Mesothelial cell of epicardium (in vitro differentiated cells): ENCODE measurements around the gene KCNG1. TPM values are rescaled to one million over a fixed set of nuclear protein-coding genes. Genes with fewer than 3 reads are reported as not detected.
"Not testable (repeated sequence)": the region's sequence is repeated elsewhere in the genome, so short reads cannot be mapped to it uniquely, and the experiment has no call there.

Experiments used
- DNase-seq, 2 experiments: peaks; one replicate each; pipeline ENCODE4 v3.0.0; 2021; ENCODE audit warnings: low spot score in 2 of 2; ENCODE audit not compliant: unreplicated experiment in 2 of 2
- H3K27ac Mint-ChIP-seq: 2 replicates; pipeline ENCODE4 v1.8.0; 2021; ENCODE audit warnings: mixed read lengths
- H3K27me3 Mint-ChIP-seq: 2 replicates; pipeline ENCODE4 v1.8.0; 2021; ENCODE audit warnings: low read depth, mixed read lengths
- H3K36me3 Mint-ChIP-seq: 2 replicates; pipeline ENCODE4 v1.8.0; 2021; ENCODE audit warnings: mixed read lengths
- H3K4me1 Mint-ChIP-seq: 2 replicates; pipeline ENCODE4 v1.8.0; 2021; ENCODE audit warnings: mixed read lengths
- H3K4me3 Mint-ChIP-seq: 2 replicates; pipeline ENCODE4 v1.8.0; 2021; ENCODE audit warnings: mild to moderate bottlenecking, moderate library complexity, mixed read lengths
- H3K9me3 Mint-ChIP-seq: 2 replicates; pipeline ENCODE4 v1.8.0; 2021; ENCODE audit warnings: mixed read lengths
- total RNA-seq: library from RNA; stranded (reverse); gene quantifications from 3 replicates; pipeline ENCODE4 v1.2.1, GENCODE V29; 2021
- TF ChIP-seq, protein P1 (sequence below): fragments of 200-600 bp; sonication (generic); IDR thresholded peaks from one replicate; pipeline ENCODE4 v1.5.0; 2021; ENCODE audit warnings: antibody characterized with exemption; ENCODE audit not compliant: unreplicated experiment

Gene KCNG1
- total RNA-seq, 1 donor from 2014 or later = 44.2 TPM

GRCh38 chr20:50980071-50980681 is 42.7 kb downstream of the KCNG1 start:
- Mint-ChIP-seq H3K27me3 (peaks cover 9% of the 10 kb centered on the region), H3K4me1 (peaks cover 7% of the 10 kb centered on the region), H3K27ac (no peak overlapping the region), H3K4me3 (no peak overlapping the region), H3K36me3 (no peaks in the 10 kb centered on the region), H3K9me3 (peaks cover 4% of the 10 kb centered on the region)
- DNase-seq = no peak
- TF ChIP-seq, protein P1, sequence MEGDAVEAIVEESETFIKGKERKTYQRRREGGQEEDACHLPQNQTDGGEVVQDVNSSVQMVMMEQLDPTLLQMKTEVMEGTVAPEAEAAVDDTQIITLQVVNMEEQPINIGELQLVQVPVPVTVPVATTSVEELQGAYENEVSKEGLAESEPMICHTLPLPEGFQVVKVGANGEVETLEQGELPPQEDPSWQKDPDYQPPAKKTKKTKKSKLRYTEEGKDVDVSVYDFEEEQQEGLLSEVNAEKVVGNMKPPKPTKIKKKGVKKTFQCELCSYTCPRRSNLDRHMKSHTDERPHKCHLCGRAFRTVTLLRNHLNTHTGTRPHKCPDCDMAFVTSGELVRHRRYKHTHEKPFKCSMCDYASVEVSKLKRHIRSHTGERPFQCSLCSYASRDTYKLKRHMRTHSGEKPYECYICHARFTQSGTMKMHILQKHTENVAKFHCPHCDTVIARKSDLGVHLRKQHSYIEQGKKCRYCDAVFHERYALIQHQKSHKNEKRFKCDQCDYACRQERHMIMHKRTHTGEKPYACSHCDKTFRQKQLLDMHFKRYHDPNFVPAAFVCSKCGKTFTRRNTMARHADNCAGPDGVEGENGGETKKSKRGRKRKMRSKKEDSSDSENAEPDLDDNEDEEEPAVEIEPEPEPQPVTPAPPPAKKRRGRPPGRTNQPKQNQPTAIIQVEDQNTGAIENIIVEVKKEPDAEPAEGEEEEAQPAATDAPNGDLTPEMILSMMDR = no peak

DNA sequence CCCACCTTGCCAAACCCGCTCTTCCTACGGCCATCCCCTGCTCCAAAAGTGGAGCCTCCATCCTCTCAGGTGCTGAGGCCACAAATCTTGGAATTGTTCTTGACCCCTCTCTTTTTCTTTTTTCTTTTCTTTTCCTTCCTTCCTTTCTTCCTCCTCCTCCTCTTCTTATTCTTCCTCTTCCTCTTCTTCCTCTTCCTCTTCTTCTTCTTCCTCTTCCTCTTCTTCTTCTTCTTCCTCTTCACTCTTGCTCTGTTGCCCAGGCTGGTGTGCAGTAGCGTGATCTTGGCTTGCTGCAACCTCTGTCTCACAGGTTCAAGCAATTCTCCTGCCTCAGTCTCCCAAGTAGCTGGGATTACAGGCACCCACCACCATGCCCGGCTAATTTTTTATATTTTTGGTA is 44.4 kb downstream of the KCNG1 start:
- not testable (repeated sequence) for H3K36me3 Mint-ChIP-seq, H3K4me1 Mint-ChIP-seq, DNase-seq, H3K27ac Mint-ChIP-seq, H3K9me3 Mint-ChIP-seq, H3K4me3 Mint-ChIP-seq
- H3K27me3 Mint-ChIP-seq = peaks cover 12% of the 10 kb centered on the region

GRCh38 chr20:50977066-50978021 is 45.6 kb downstream of the KCNG1 start:
- Mint-ChIP-seq H3K27me3 (peaks cover 18% of the 10 kb centered on the region), H3K4me3 (no peak overlapping the region), H3K27ac (no peak overlapping the region), H3K4me1 (peaks cover 5% of the 10 kb centered on the region), H3K9me3 (peaks cover 8% of the 10 kb centered on the region), H3K36me3 (no peaks in the 10 kb centered on the region)
- DNase-seq = no peak
- TF ChIP-seq, protein P1 = no peak

DNA sequence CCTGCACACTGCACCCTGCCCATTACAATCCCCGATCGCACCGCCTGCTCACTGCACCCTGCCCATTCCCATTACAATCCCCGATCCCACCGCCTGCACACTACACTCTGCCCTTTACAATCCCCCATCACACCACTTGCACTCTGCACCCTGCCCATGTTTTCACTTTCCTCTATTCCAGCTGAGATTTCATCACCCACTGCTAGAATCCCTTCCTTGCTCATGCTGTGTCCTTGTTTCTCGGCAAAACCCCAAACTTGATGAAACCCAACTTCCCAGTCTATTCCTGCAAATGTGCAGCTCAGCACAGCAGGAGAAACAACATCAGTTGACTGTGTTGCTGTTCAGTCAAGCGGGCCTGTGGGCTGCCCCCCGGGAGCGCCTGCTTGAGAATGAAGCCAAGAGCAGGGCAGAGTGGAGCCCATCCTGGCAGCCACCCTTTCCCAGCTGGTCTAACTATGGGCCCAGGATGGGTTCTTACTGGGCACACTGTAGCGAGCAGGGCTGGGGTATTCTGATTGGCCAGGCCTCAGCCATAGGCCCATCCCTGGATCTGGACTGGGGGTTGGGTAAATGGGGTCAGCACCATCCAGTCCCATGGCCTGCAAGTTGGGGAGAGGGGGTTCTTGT is 47.1 kb downstream of the KCNG1 start:
- Mint-ChIP-seq H3K36me3 (no peaks in the 10 kb centered on the region), H3K4me1 (no peaks in the 10 kb centered on the region), H3K27me3 (peaks cover 20% of the 10 kb centered on the region), H3K27ac (no peak overlapping the region), H3K9me3 (peaks cover 8% of the 10 kb centered on the region), H3K4me3 (no peak overlapping the region)
- TF ChIP-seq, protein P1 = no peak
- no peak for DNase-seq

- H3K9me3 Mint-ChIP-seq = peaks cover 3% of the 10 kb centered on the region
- TF ChIP-seq, protein P1 = no peak
- no peaks in the 10 kb centered on the region for H3K4me1 Mint-ChIP-seq
- no peak for DNase-seq
- peaks cover 42% of the 10 kb centered on the region for H3K27me3 Mint-ChIP-seq
- no peak overlapping the region for H3K4me3 Mint-ChIP-seq
- H3K36me3 Mint-ChIP-seq = no peaks in the 10 kb centered on the region
- no peak overlapping the region for H3K27ac Mint-ChIP-seq
Measured at GRCh38 chr20:50969912-50970311, 53.0 kb downstream of the KCNG1 start.

GRCh38 chr20:50969435-50969834 is 53.5 kb downstream of the KCNG1 start:
- H3K27me3 Mint-ChIP-seq = peaks cover 44% of the 10 kb centered on the region
- H3K4me3 Mint-ChIP-seq = no peak overlapping the region
- no peaks in the 10 kb centered on the region for H3K4me1 Mint-ChIP-seq
- H3K9me3 Mint-ChIP-seq = no peaks in the 10 kb centered on the region
- no peak overlapping the region for H3K27ac Mint-ChIP-seq
- DNase-seq = no peak
- no peaks in the 10 kb centered on the region for H3K36me3 Mint-ChIP-seq
- TF ChIP-seq, protein P1 = no peak
